Epithelial cell of esophagus (primary cell): ENCODE measurements around the gene HECW1.

Experiments used
- DNase-seq: peaks from one replicate; pipeline ENCODE4 v3.0.0; 2010; ENCODE audit warnings: low read depth
- H3K4me3 ChIP-seq: 2 replicates; pipeline ENCODE4 v1.5.1; 2011; ENCODE audit warnings: mild to moderate bottlenecking, low read length, control low read depth
- CTCF ChIP-seq: IDR thresholded peaks from 2 replicates; pipeline ENCODE4 v1.5.1; 2011; ENCODE audit warnings: low read depth, mild to moderate bottlenecking, low read length, control low read depth, inconsistent platforms; ENCODE audit not compliant: insufficient read depth; ENCODE audit errors: missing control alignments

The HECW1 gene

GRCh38 chr7:43463401-43463980 lies 351.0 kb downstream of the HECW1 start:
- peak; percentile 82 for DNase-seq
- H3K4me3 ChIP-seq: no peak overlapping the region
- peak; percentile 9 for TF ChIP-seq CTCF

GRCh38 chr7:43465581-43466554 lies 353.4 kb downstream of the HECW1 start:
- peak; percentile 59 for DNase-seq
- no peak for TF ChIP-seq CTCF
- no peak overlapping the region for H3K4me3 ChIP-seq

GRCh38 chr7:43467406-43467805 lies 355.0 kb downstream of the HECW1 start:
- peak; percentile 51 for DNase-seq
- no peak overlapping the region for H3K4me3 ChIP-seq
- no peak for TF ChIP-seq CTCF

- no peak for DNase-seq
- no peak for TF ChIP-seq CTCF
- no peak overlapping the region for H3K4me3 ChIP-seq
Observed at GRCh38 chr7:43467846-43468245, 355.4 kb downstream of the HECW1 start.

GRCh38 chr7:43469051-43469450 lies 356.6 kb downstream of the HECW1 start:
- no peak for DNase-seq
- TF ChIP-seq CTCF: no peak
- H3K4me3 ChIP-seq: no peak overlapping the region

GRCh38 chr7:43470110-43470509 lies 357.7 kb downstream of the HECW1 start:
- no peak overlapping the region for H3K4me3 ChIP-seq
- TF ChIP-seq CTCF: no peak
- no peak for DNase-seq
